Right kidney (tissue), 1 donor: ENCODE results near the gene RCBTB1.
"Not testable (repeated sequence)": the region's sequence is repeated elsewhere in the genome, so short reads cannot be mapped to it uniquely, and the experiment has no call there.

Experiments used
- DNase-seq: peaks from one replicate; pipeline ENCODE4 v3.0.0-alpha.2; 2016

Gene RCBTB1

DNA sequence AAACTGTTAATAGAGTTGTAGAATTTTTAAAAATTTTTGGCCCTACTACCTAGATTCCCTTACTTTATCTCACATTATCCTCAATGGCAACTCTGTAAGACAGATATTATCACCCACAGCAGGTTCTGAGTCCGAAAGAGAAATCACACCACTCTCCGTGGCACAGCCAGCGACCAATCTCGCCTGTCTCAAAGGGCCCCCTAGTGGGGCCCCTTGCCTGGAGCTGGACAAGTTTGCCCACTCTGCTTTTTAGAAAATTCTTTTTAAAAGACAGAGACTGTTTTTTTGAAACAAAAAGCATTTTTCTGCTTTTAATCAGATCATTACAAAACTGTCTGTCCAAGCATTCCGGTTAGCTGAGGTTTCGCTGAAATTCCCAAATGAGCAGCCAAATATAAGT is 67.9 kb downstream of the RCBTB1 start:
- no peak for DNase-seq

DNA sequence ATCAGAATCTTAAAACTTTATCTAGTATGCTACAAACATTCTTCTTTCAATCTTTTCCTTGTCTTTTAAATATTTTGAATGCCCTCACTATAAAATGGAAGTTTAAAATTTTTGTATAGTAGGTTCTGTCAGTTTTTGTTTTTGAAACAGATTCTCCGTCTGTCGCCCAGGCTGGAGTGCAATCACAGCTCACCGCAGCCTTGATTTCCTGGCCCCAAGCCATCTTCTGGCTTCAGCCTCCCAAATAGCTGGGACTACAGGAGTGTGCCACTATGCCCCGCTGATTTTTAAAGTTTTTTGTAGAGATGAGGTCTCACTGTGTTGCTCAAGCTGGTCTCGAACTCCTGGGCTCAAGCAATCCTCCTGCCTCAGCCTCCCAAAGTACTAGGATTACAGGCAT is 68.9 kb downstream of the RCBTB1 start:
- DNase-seq: no peak

DNA sequence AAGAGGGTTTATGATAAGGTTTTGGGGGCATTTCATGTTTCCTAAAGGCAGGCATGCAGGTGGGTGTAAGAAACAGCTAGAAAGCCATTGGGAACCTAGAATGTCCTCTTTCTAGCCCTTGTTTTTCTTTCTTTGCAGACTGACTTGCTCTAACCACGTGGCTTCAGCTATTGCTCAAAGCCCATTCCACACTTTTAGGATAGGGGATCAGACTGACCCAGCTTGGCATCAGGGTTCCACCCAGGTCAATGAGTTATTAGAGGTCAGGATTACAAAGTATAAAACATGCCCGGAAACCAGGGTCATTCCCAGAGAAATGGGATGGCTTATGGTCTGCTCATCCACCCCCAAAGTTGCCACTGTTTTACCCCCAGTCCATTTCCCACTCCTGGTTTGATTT is 72.8 kb downstream of the RCBTB1 start:
- DNase-seq: no peak

DNA sequence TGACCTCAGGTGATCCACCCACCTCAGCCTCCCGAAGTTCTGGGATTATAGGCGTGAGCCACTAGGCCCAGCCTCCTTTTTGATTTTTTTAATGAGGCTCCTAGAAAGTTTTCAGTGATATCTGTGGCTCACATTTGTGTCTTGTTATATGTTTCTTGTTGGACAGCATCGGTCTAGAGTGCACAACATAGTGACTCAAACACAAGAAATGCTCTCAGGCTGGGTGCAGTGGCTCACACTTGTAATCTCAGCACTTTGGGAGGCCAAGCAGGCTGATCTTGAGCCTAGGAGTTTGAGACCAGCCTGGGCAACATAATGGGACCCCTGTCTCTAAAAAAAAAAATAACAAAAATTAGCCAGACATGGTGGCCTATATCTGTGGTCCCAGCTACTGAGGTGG is 81.4 kb downstream of the RCBTB1 start:
- DNase-seq: no peak

- DNase-seq: no peak
These were observed 82.4 kb downstream of the RCBTB1 start for GRCh38 chr13:49502954-49503353.

DNA sequence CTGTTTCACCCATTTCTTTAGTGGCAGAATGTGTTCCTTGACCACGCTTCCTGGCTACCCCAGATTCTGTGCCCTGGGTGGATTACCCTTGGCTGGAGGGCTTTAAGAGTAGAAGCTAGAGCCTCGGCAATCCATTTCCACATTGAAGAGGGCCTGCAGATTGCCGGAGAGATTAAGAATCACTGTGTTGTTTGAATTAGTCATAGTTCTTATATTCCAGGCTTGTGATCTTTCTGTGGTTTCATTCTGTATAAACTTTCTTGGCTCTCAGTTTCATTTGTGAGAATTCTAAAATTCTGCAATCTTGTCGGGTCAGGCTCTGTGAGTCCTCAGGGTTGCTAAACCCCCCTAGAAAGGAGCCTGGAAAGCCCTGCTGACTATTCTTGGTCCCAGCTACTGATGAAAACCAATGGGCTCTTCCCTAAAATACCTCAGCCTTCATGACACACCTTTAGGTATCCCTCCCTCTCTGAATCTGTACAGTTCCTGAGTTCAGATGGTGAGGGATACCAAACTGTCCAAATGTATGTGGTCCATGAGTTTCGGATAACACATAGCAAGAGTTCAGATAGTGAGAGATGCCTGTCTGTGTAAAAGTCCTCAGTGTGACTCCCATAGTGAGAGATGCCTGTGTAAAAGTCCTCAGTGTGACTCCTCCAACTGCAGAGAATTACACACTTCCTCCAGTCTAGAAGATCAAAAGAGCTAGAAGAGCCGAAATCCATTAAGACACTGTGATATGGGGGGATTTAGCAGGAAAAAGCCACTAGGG is 85.3 kb downstream of the RCBTB1 start:
- DNase-seq: no peak

DNA sequence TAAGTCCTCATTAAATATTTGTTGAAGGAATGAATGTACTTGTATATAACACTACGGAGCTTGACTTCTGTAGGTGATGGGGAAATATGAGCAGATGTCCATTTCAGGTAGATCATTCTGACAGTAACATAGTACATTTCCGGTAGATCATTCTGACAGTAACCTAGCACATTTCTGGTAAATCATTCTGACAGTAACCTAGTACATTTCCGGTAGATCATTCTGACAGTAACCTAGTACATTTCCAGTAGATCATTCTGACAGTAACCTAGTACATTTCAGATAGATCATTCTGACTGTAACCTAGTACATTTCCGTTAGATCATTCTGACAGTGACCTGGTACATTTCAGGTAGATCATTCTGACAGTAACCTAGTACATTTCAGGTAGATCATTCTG is 87.2 kb downstream of the RCBTB1 start:
- DNase-seq: no peak

DNA sequence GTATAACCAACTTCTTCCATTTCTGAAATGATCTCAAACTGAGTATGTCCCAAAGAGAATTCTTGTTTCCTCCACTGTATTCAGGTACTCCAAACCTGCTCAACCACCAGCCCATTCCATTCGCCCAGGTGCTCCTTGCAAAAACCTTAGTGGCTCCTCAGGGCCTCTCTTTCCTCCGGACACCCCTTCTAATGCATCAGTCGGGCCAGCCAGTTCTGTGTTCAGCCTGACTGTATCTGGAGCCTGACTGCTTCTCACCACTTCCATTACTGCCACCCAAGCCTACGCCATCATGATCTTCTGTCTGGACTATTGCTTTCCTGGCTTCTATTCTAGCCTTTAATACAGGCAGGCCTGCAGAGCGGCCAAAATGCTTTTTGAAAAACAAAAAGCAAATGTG is 88.1 kb downstream of the RCBTB1 start:
- DNase-seq: no peak

DNA sequence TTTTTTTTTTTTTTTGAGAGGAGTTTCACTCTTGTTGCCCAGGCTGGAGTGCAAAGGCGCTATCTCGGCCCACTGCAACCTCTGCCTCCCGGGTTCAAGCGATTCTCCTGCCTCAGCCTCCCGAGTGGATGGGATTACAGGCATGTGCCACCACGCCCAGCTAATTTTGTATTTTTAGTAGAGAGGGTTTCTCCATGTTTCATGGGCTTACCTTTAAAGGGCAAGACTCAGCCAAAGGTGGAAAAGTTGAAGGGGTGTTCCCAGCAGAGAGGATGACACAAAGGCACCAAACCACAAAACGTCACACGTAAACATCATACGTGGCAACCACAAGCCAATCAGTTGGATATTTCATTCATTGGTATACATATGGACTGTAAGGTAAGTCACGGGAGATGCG is 88.5 kb downstream of the RCBTB1 start:
- not testable (repeated sequence) for DNase-seq

DNA sequence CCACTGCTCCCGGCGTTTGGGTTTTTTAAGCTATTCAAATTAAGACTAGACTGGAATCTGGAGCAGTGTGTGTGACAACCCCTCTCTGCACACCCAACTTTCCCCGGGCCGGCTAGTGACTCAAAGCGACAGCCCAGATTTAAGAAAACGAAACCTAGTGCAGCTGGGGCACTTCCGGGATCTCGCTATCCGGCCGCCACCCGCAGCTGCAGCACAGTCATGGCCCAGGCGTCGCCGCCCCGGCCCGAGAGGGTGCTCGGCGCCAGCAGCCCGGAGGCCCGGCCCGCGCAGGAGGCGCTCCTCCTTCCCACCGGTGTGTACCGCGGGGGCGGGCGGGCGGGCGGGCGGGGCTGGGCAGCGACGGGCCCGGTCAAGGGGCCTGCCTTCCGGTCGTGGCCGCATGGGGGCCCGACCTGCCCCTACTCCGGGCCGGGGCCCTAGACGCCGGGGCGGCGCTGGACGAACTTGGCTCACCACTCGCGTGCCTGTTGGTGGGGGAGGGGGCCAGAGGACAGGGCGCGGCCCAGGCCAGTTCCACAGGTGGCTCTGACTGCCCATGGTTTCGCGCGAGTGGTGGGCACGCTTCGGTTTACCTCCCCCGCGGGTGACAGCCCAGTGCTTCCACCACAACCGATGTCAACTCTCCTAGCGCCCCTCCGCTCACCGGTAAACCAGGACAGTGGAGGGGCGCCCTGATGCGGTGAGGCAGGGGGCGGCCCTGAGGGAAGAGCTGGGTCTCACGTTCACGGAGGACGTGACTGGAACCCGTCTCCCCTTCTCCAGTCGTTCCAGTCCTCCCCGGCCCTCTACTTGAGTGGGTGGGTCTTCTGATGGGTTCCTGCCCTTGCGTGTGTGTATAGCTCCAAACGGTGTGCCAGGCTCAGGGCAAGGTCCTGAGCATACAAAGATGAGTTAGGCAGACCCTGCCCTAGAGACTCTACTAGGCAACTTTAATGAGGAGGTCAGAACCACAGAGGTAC is 89.3 kb downstream of the RCBTB1 start, which contains the start of gene PHF11:
Gene PHF11, plus strand, starts transcription at position 171 of the 980 bp plus-strand sequence. Its CDS starts 49 bp downstream, at position 220.
- DNase-seq: peak; percentile 84

GRCh38 chr13:49494645-49495044 is 90.7 kb downstream of the RCBTB1 start:
- DNase-seq: no peak

GRCh38 chr13:49488563-49488962 is 96.8 kb downstream of the RCBTB1 start:
- DNase-seq: no peak
